H9 (cell line): ENCODE results near the gene OMD. TPM values are rescaled to one million over a fixed set of nuclear protein-coding genes. Genes with fewer than 3 reads are reported as not detected.

Experiments used
- DNase-seq: peaks from one replicate; pipeline ENCODE4 v3.0.0-alpha.2; 2017
- H2AFZ ChIP-seq: one replicate; pipeline ENCODE4 v1.6.1; 2013; ENCODE audit warnings: mild to moderate bottlenecking, low read length, control low read depth, moderate library complexity
- H2AK5ac ChIP-seq: 2 replicates; pipeline ENCODE4 v1.6.1; 2013; ENCODE audit warnings: low read length, control low read depth, mixed read lengths; ENCODE audit not compliant: insufficient read length
- H2BK120ac ChIP-seq: one replicate; pipeline ENCODE4 v1.6.1; 2013; ENCODE audit warnings: low read depth, mild to moderate bottlenecking, low read length, control low read depth, inconsistent platforms; ENCODE audit not compliant: poor library complexity, severe bottlenecking
- H2BK12ac ChIP-seq: 2 replicates; pipeline ENCODE4 v1.6.1; 2013; ENCODE audit warnings: low read length, control low read depth, mixed read lengths, low read depth; ENCODE audit not compliant: insufficient read length
- H2BK15ac ChIP-seq: 2 replicates; pipeline ENCODE4 v1.6.1; 2013; ENCODE audit warnings: low read depth, low read length, control low read depth
- H2BK20ac ChIP-seq: one replicate; pipeline ENCODE4 v1.6.1; 2013; ENCODE audit warnings: low read depth, mild to moderate bottlenecking, low read length, control low read depth, inconsistent platforms; ENCODE audit not compliant: poor library complexity, severe bottlenecking
- H2BK5ac ChIP-seq: 2 replicates; pipeline ENCODE4 v1.6.1; 2013; ENCODE audit warnings: low read length, control low read depth, mixed read lengths; ENCODE audit not compliant: insufficient read length
- H3K14ac ChIP-seq: 2 replicates; pipeline ENCODE4 v1.6.1; 2013; ENCODE audit warnings: low read length, control low read depth; ENCODE audit not compliant: insufficient read depth
- H3K18ac ChIP-seq: 2 replicates; pipeline ENCODE4 v1.6.1; 2013; ENCODE audit warnings: low read depth, mild to moderate bottlenecking, mixed read lengths, low read length, control low read depth; ENCODE audit not compliant: insufficient read length
- H3K23ac ChIP-seq: 2 replicates; pipeline ENCODE4 v1.6.1; 2013; ENCODE audit warnings: low read length, control low read depth, mixed read lengths, low read depth; ENCODE audit not compliant: insufficient read length
- H3K23me2 ChIP-seq: 2 replicates; pipeline ENCODE4 v1.6.1; 2013; ENCODE audit warnings: low read depth, mild to moderate bottlenecking, mixed read lengths, low read length, control low read depth; ENCODE audit not compliant: insufficient read length, poor library complexity, severe bottlenecking
- H3K27ac ChIP-seq: 2 replicates; pipeline ENCODE4 v1.5.1; 2013; ENCODE audit warnings: low read length, control low read depth, mixed read lengths, low read depth; ENCODE audit not compliant: insufficient read length
- H3K27me3 ChIP-seq: 2 replicates; pipeline ENCODE4 v1.6.1; 2013; ENCODE audit warnings: low read length, control low read depth, inconsistent platforms; ENCODE audit not compliant: insufficient read depth
- H3K4ac ChIP-seq: 2 replicates; pipeline ENCODE4 v1.6.1; 2013; ENCODE audit warnings: low read depth, mild to moderate bottlenecking, control low read depth, inconsistent platforms, low read length, moderate library complexity
- H3K4me1 ChIP-seq: 2 replicates; pipeline ENCODE4 v1.6.1; 2013; ENCODE audit warnings: low read length, control low read depth, inconsistent platforms; ENCODE audit not compliant: insufficient read depth
- H3K4me2 ChIP-seq: 2 replicates; pipeline ENCODE4 v1.6.1; 2013; ENCODE audit warnings: low read length, control low read depth, mixed read lengths; ENCODE audit not compliant: insufficient read length, insufficient read depth
- H3K56ac ChIP-seq: 2 replicates; pipeline ENCODE4 v1.6.1; 2013; ENCODE audit warnings: low read depth, mild to moderate bottlenecking, mixed read lengths, low read length, control low read depth; ENCODE audit not compliant: insufficient read length
- H3K79me1 ChIP-seq: 2 replicates; pipeline ENCODE4 v1.6.1; 2013; ENCODE audit warnings: low read depth, mild to moderate bottlenecking, moderate library complexity, low read length, control low read depth, inconsistent platforms; ENCODE audit not compliant: insufficient read depth, poor library complexity, severe bottlenecking
- H3K79me2 ChIP-seq: 2 replicates; pipeline ENCODE4 v1.6.1; 2013; ENCODE audit warnings: low read length, control low read depth, inconsistent platforms; ENCODE audit not compliant: insufficient read depth
- H3K9ac ChIP-seq: 2 replicates; pipeline ENCODE4 v1.6.1; 2013; ENCODE audit warnings: low read length, control low read depth, mixed read lengths; ENCODE audit not compliant: insufficient read length; ENCODE audit errors: extremely low read depth
- H3K9me3 ChIP-seq: one replicate; pipeline ENCODE4 v1.6.1; 2013; ENCODE audit warnings: low read depth, low read length, inconsistent platforms; ENCODE audit not compliant: control insufficient read depth
- H3T11ph ChIP-seq: one replicate; pipeline ENCODE4 v1.6.1; 2013; ENCODE audit warnings: mild to moderate bottlenecking, low read length, control low read depth, inconsistent platforms
- H4K20me1 ChIP-seq: one replicate; pipeline ENCODE4 v1.6.1; 2013; ENCODE audit not compliant: control insufficient read depth, insufficient read length, insufficient read depth
- H4K5ac ChIP-seq: 2 replicates; pipeline ENCODE4 v1.6.1; 2013; ENCODE audit warnings: low read depth, mild to moderate bottlenecking, mixed read lengths, low read length, control low read depth; ENCODE audit not compliant: insufficient read length
- H4K8ac ChIP-seq: replicated peaks from 2 replicates; pipeline ENCODE4 v1.6.1; 2013; ENCODE audit warnings: low read length, control low read depth, mixed read lengths, low read depth; ENCODE audit not compliant: insufficient read length
- H4K91ac ChIP-seq: 2 replicates; pipeline ENCODE4 v1.6.1; 2013; ENCODE audit warnings: low read depth, mild to moderate bottlenecking, moderate library complexity, mixed read lengths, low read length, control low read depth; ENCODE audit not compliant: insufficient read length
- H3K27ac Mint-ChIP-seq, 3 experiments: 2 replicates in 2 of 3; 3 replicates in 1 of 3; pipeline ENCODE4 v1.8.0; 2020 to 2021; ENCODE audit warnings: mixed read lengths in 3 of 3, mild to moderate bottlenecking in 1 of 3, moderate library complexity in 1 of 3
- H3K27me3 Mint-ChIP-seq: 2 replicates; pipeline ENCODE4 v1.8.0; 2021; ENCODE audit warnings: low read depth, mild to moderate bottlenecking, moderate library complexity, mixed read lengths
- H3K36me3 Mint-ChIP-seq, 3 experiments: 2 replicates in 2 of 3; 3 replicates in 1 of 3; pipeline ENCODE4 v1.8.0; 2020 to 2021; ENCODE audit warnings: low read depth in 3 of 3, mixed read lengths in 3 of 3; ENCODE audit not compliant: insufficient read depth in 1 of 3
- H3K4me1 Mint-ChIP-seq, 2 experiments: 2 replicates each; pipeline ENCODE4 v1.8.0; 2020; ENCODE audit warnings: mixed read lengths in 2 of 2
- H3K4me3 Mint-ChIP-seq, 2 experiments: 2 replicates in 1 of 2; 3 replicates in 1 of 2; pipeline ENCODE4 v1.8.0; 2020 to 2021; ENCODE audit warnings: mild to moderate bottlenecking in 2 of 2, mixed read lengths in 2 of 2, moderate library complexity in 1 of 2
- H3K9me3 Mint-ChIP-seq, 2 experiments: 2 replicates in 1 of 2; 3 replicates in 1 of 2; pipeline ENCODE4 v1.8.0; 2020; ENCODE audit warnings: mild to moderate bottlenecking in 2 of 2, mixed read lengths in 2 of 2, moderate library complexity in 1 of 2
- CTCF ChIP-seq: fragments of 200-600 bp; sonication (generic); conservative IDR thresholded peaks from 3 replicates; pipeline ENCODE4 v1.8.0; 2021; ENCODE audit warnings: antibody characterized with exemption, mild to moderate bottlenecking
- WGBS: extraction: QIAGEN DNeasy Blood & Tissue Kit; methylation state at CpG from one replicate; pipeline ENCODE4 v1.1.7; 2013; ENCODE audit warnings: missing lambda C conversion rate, low lambda C conversion rate, mixed read lengths; ENCODE audit not compliant: insufficient read length; ENCODE audit errors: extremely low coverage; 5-methylcytosine and 5-hydroxymethylcytosine counted together
- total RNA-seq: library from RNA; stranded (reverse); gene quantifications from 2 replicates; pipeline ENCODE4 v1.2.1, GENCODE V29; 2021

OMD gene
- total RNA-seq, 1 experiment from 2014 or later: not detected

DNA sequence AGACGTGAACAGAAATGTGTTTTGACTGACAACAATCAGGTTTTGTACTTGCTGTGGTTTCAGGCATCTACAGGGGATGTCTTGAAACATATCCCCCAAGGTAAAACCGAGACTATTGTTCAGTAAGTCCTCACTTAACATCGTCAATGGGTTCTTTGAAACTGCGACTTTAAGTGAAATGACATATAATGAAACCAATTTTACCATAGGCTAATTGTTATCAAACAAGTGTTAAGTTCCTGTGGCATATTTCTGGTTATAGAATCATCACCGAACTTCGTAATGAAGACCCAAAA, 16.4 kb upstream of the OMD start:
- Histone ChIP-seq H2BK15ac (no peak overlapping the region), H3K27ac (no peak overlapping the region), H4K91ac (no peak overlapping the region)

More for the DNA sequence above, 16.4 kb upstream of the OMD start:
- H3K27me3 Mint-ChIP-seq: no peaks in the 10 kb centered on the region
- no peak overlapping the region for H2BK5ac ChIP-seq
- no peak overlapping the region for H2BK120ac ChIP-seq
- no peaks in the 10 kb centered on the region for H3K79me1 ChIP-seq
- no peak overlapping the region for H3K4ac ChIP-seq
- DNase-seq: no peak
- H2BK20ac ChIP-seq: no peak overlapping the region
- no peaks in the 10 kb centered on the region for H3K4me1 Mint-ChIP-seq
- H3K4me2 ChIP-seq: no peak overlapping the region
- no peak overlapping the region for H2AK5ac ChIP-seq
- no peaks in the 10 kb centered on the region for H3K9me3 Mint-ChIP-seq
- no peaks in the 10 kb centered on the region for H3K36me3 Mint-ChIP-seq
- H3K14ac ChIP-seq: no peak overlapping the region
- TF ChIP-seq CTCF: no peak
- H3K9me3 ChIP-seq: no peaks in the 10 kb centered on the region
- no peak overlapping the region for H2AFZ ChIP-seq
- H3K23ac ChIP-seq: no peak overlapping the region
- no peak overlapping the region for H3K18ac ChIP-seq
- no peak overlapping the region for H3T11ph ChIP-seq
- no peak overlapping the region for H3K56ac ChIP-seq
- no peak overlapping the region for H3K9ac ChIP-seq
- H3K79me2 ChIP-seq: no peaks in the 10 kb centered on the region
- H4K5ac ChIP-seq: no peak overlapping the region
- H3K27me3 ChIP-seq: no peaks in the 10 kb centered on the region
- no peaks in the 10 kb centered on the region for H3K23me2 ChIP-seq
- H3K27ac Mint-ChIP-seq: no peak overlapping the region
- no peaks in the 10 kb centered on the region for H3K4me1 ChIP-seq
- no peaks in the 10 kb centered on the region for H4K20me1 ChIP-seq
- no peak overlapping the region for H2BK12ac ChIP-seq
- no CpG with 5 or more reads among the region's 6 CpGs for WGBS
- no peak overlapping the region for H4K8ac ChIP-seq
- no peak overlapping the region for H3K4me3 Mint-ChIP-seq
